Measurements from ENCODE around the gene HIPK2. TPM values are rescaled to one million over a fixed set of nuclear protein-coding genes. Genes with fewer than 3 reads are reported as not detected.

HIPK2 gene
- total and polyA plus RNA-seq, 2 of the 4 experiments (the other 2 are of a cell fraction) = 22.0 to 27.1 TPM

DNA sequence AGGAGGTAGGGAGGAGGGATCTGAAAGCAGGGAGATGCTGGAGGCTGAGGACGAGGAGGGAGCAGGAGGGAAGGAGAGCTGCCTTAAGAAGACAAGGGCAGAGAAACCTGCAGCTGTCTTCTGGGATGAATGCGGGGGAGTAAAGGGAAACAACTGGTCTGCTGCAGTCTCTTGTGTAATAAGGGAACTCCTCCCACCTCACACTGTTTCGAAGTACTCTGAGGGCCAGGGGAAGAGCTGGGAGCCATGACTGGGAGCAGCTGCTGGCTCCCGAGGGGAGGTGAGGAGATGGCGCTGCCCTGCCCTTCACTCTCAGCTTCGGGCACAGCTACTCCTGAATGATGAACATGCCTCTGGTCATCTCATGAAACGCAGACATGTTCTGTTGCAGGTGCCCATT is 189.2 kb downstream of the HIPK2 start:
- dilution Hi-C loops (cut with HindIII; ENCODE audit: low sequenced_read_pairs, unreplicated experiment) = no loop called here
- no peak overlapping the region for H2BK5ac ChIP-seq (ENCODE audit: low read depth, low read length, poor library complexity, severe bottlenecking)
- H3K9me1 ChIP-seq (ENCODE audit: insufficient read depth, low read length) = peaks cover 10% of the 10 kb centered on the region; the same call in 1 of the 2 replicates
- POLR2A ChIA-PET (ENCODE audit: unreplicated experiment) = no interaction called here
- H4K5ac ChIP-seq (ENCODE audit: low read depth, low read length) = no peak overlapping the region
- WGBS, 2 experiments (ENCODE audit: extremely low coverage in 2 of 2, insufficient read length in 1 of 2) = no CpG with 5 or more reads among the region's 7 CpGs
- in situ Hi-C loops (cut with MboI; ENCODE audit: low sequenced_read_pairs) = no loop called here
- no peak overlapping the region for H3K9ac ChIP-seq (ENCODE audit: low read depth, low read length)
- H3K4me1 ChIP-seq (ENCODE audit: control insufficient read depth, insufficient read depth, low read length) = peaks cover 3% of the 10 kb centered on the region; the same call in 1 of the 2 replicates
- no peak overlapping the region for H4K91ac ChIP-seq (ENCODE audit: insufficient read depth, low read depth, low read length)
- H2BK20ac ChIP-seq (ENCODE audit: low read depth, low read length) = no peak overlapping the region
- no peak overlapping the region for H3K18ac ChIP-seq (ENCODE audit: low read depth, low read length)
- no peak overlapping the region for H2BK15ac ChIP-seq (ENCODE audit: low read depth, low read length)
- no peak overlapping the region for H3K4me3 ChIP-seq (ENCODE audit: insufficient read depth, low read depth, low read length)
- no peak overlapping the region for H2AK5ac ChIP-seq (ENCODE audit: low read depth, low read length)
- no peak overlapping the region for H3K56ac ChIP-seq (ENCODE audit: extremely low read depth, insufficient read depth, low read length)
- peaks cover 68% of the 10 kb centered on the region for H3K36me3 ChIP-seq (ENCODE audit: control insufficient read depth, insufficient read depth, low read length)
- TF ChIP-seq CHD1 (IDR thresholded peaks at IDR 0.05; ENCODE audit: low read depth, low read length) (no peak), SMC3 (IDR thresholded peaks at IDR 0.05; ENCODE audit: low read depth, low read length) (no peak), MAZ (IDR thresholded peaks at IDR 0.05; ENCODE audit: borderline replicate concordance, low read depth, low read length) (no peak), BHLHE40 (IDR thresholded peaks at IDR 0.05; ENCODE audit: low read depth, low read length) (no peak), CEBPB (IDR thresholded peaks at IDR 0.05; ENCODE audit: low read depth, low read length) (peak; percentile 90), USF2 (IDR thresholded peaks at IDR 0.05; ENCODE audit: low read depth, low read length) (no peak), MAFK (IDR thresholded peaks at IDR 0.05; ENCODE audit: low read depth, low read length) (no peak), MXI1 (IDR thresholded peaks at IDR 0.05; ENCODE audit: borderline replicate concordance, low read depth, low read length) (no peak)
- H2AK9ac ChIP-seq (replicated peaks; ENCODE audit: low read depth, low read length, poor library complexity) = no peak overlapping the region
- H3K27ac ChIP-seq (ENCODE audit: insufficient read depth, low read length) = no peak overlapping the region
- DNase-seq = peak; percentile 83
- no peak overlapping the region for H3K4me2 ChIP-seq (ENCODE audit: low read depth, low read length)
- H4K20me1 ChIP-seq (ENCODE audit: insufficient read depth, low read length) = peaks cover 16% of the 10 kb centered on the region; the same call in 1 of the 2 replicates
- peaks cover 0 to 32% of the 10 kb centered on the region in 2 experiments; a peak in 2 of 4 replicates for H3K79me1 ChIP-seq (ENCODE audit: low read depth in 1 of 2, low read length in 2 of 2)
- intact Hi-C loops (cut with micrococcal nuclease) = no loop called here
- BruUV-seq (replicated peaks) = no TSS peak
- H3K27me3 ChIP-seq (ENCODE audit: control insufficient read depth, insufficient read depth, low read length) = no peaks in the 10 kb centered on the region
- CTCF ChIA-PET = interaction anchor here (0.7 to 0.9 kb wide), 2 partner anchors 57 to 89 kb away, joined by 3 to 5 read pairs; no protein-coding TSS in a partner anchor
- ATAC-seq (ENCODE audit: low read depth) = peak; percentile 75
- H3K4ac ChIP-seq (ENCODE audit: low read depth, low read length) = no peak overlapping the region
- H3K14ac ChIP-seq (replicated peaks; ENCODE audit: low read depth, low read length) = no peak overlapping the region
- H2BK120ac ChIP-seq (ENCODE audit: low read depth, low read length) = no peak overlapping the region
- H3K23ac ChIP-seq (ENCODE audit: low read depth, low read length) = no peak overlapping the region
- no peaks in the 10 kb centered on the region for H3K9me3 ChIP-seq (ENCODE audit: control insufficient read depth, insufficient read depth, low read length)
- H2AFZ ChIP-seq (replicated peaks; ENCODE audit: low read length, poor library complexity) = peak overlapping the region; percentile 12
- H4K8ac ChIP-seq (ENCODE audit: low read depth in 2 of 2, low read length in 2 of 2) = no peak overlapping the region

All from IMR-90 (cell line).